ENCODE measurements around the gene AP3S1. TPM values are rescaled to one million over a fixed set of nuclear protein-coding genes. Genes with fewer than 3 reads are reported as not detected.

Gene AP3S1
- total and polyA plus RNA-seq, 2 of the 13 experiments (the other 11 are each of a cell fraction or from before 2014, with no cell fraction given) = 50.5 to 85.9 TPM

DNA sequence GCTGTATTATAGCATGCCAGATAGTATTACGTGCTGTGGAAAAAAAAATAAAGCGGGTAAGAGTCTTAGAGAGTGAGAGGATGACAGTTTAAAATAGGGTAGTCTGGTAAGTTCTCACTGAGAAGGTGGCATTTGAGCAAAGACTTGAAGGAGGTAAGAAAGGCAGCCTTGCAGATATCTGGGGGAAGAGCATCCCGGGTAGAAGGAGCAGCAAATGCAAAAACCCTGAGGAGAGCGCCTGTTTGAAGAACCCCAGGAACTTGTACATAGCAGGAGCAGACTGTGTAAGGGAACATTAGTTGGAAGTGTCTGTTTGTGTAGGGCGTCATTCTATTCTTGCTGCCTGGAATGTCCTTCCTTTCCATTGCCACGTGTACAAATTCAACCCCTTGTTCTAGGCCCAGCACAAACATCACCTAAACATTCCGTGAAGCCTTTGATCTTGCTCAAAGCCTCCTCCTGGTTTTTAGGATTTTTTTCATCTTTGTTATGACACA lies 2.6 kb downstream of the AP3S1 start (continued):
- TF ChIP-seq CAMTA2 (CRISPR knock-in tag; IDR thresholded peaks at IDR 0.05; ENCODE audit: borderline replicate concordance) = no peak
- 0 out of 4 replicates have a peak, but pooled peaks of 1 of the 2 experiments have one; percentile 36 for TF ChIP-seq KLF16 (CRISPR knock-in tag; IDR thresholded peaks at IDR 0.05)
- TF ChIP-seq, protein P1, sequence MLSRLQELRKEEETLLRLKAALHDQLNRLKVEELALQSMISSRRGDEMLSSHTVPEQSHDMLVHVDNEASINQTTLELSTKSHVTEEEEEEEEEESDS (CRISPR knock-in tag; IDR thresholded peaks at IDR 0.05; ENCODE audit: borderline replicate concordance) = no peak
- no peak for TF ChIP-seq HNF4G (IDR thresholded peaks at IDR 0.05; ENCODE audit: borderline replicate concordance, low read depth, low read length)
- no peak for TF ChIP-seq HNF4G (CRISPR knock-in tag; IDR thresholded peaks at IDR 0.05; ENCODE audit: borderline replicate concordance, low read depth)
- TF ChIP-seq PHF8 (CRISPR knock-in tag; IDR thresholded peaks at IDR 0.05) = no peak
- TF ChIP-seq, protein P2, sequence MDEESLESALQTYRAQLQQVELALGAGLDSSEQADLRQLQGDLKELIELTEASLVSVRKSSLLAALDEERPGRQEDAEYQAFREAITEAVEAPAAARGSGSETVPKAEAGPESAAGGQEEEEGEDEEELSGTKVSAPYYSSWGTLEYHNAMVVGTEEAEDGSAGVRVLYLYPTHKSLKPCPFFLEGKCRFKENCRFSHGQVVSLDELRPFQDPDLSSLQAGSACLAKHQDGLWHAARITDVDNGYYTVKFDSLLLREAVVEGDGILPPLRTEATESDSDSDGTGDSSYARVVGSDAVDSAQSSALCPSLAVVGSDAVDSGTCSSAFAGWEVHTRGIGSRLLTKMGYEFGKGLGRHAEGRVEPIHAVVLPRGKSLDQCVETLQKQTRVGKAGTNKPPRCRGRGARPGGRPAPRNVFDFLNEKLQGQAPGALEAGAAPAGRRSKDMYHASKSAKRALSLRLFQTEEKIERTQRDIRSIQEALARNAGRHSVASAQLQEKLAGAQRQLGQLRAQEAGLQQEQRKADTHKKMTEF (CRISPR knock-in tag; IDR thresholded peaks at IDR 0.05) = peak; percentile 54
- TF ChIP-seq, protein P3, sequence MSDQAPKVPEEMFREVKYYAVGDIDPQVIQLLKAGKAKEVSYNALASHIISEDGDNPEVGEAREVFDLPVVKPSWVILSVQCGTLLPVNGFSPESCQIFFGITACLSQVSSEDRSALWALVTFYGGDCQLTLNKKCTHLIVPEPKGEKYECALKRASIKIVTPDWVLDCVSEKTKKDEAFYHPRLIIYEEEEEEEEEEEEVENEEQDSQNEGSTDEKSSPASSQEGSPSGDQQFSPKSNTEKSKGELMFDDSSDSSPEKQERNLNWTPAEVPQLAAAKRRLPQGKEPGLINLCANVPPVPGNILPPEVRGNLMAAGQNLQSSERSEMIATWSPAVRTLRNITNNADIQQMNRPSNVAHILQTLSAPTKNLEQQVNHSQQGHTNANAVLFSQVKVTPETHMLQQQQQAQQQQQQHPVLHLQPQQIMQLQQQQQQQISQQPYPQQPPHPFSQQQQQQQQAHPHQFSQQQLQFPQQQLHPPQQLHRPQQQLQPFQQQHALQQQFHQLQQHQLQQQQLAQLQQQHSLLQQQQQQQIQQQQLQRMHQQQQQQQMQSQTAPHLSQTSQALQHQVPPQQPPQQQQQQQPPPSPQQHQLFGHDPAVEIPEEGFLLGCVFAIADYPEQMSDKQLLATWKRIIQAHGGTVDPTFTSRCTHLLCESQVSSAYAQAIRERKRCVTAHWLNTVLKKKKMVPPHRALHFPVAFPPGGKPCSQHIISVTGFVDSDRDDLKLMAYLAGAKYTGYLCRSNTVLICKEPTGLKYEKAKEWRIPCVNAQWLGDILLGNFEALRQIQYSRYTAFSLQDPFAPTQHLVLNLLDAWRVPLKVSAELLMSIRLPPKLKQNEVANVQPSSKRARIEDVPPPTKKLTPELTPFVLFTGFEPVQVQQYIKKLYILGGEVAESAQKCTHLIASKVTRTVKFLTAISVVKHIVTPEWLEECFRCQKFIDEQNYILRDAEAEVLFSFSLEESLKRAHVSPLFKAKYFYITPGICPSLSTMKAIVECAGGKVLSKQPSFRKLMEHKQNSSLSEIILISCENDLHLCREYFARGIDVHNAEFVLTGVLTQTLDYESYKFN (CRISPR knock-in tag; conservative IDR thresholded peaks at IDR 0.05) = peak; percentile 27; the same call in 1 of the 2 replicates
- peak; percentile 54; the same call in 1 of the 2 replicates for TF ChIP-seq LCORL (IDR thresholded peaks at IDR 0.05)
- 0 out of 2 replicates have a peak, but pooled peaks have one; percentile 38 for TF ChIP-seq LCORL (CRISPR knock-in tag; IDR thresholded peaks at IDR 0.05)
- peak; percentile 81 for TF ChIP-seq DMAP1 (CRISPR knock-in tag; IDR thresholded peaks at IDR 0.05)
- peak; percentile 71; the same call in 1 of the 2 replicates for TF ChIP-seq ZNF292 (CRISPR knock-in tag; IDR thresholded peaks at IDR 0.05; ENCODE audit: borderline replicate concordance, low read depth)
- TF ChIP-seq, protein P4, sequence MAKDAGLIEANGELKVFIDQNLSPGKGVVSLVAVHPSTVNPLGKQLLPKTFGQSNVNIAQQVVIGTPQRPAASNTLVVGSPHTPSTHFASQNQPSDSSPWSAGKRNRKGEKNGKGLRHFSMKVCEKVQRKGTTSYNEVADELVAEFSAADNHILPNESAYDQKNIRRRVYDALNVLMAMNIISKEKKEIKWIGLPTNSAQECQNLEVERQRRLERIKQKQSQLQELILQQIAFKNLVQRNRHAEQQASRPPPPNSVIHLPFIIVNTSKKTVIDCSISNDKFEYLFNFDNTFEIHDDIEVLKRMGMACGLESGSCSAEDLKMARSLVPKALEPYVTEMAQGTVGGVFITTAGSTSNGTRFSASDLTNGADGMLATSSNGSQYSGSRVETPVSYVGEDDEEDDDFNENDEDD (CRISPR knock-in tag; IDR thresholded peaks at IDR 0.05; ENCODE audit: borderline replicate concordance) = peak; percentile 29; the same call in 1 of the 2 replicates
- no peak for TF ChIP-seq IKZF1 (IDR thresholded peaks at IDR 0.05)
- no peak for TF ChIP-seq POGZ (CRISPR knock-in tag; IDR thresholded peaks at IDR 0.05)
- TF ChIP-seq, protein P5, sequence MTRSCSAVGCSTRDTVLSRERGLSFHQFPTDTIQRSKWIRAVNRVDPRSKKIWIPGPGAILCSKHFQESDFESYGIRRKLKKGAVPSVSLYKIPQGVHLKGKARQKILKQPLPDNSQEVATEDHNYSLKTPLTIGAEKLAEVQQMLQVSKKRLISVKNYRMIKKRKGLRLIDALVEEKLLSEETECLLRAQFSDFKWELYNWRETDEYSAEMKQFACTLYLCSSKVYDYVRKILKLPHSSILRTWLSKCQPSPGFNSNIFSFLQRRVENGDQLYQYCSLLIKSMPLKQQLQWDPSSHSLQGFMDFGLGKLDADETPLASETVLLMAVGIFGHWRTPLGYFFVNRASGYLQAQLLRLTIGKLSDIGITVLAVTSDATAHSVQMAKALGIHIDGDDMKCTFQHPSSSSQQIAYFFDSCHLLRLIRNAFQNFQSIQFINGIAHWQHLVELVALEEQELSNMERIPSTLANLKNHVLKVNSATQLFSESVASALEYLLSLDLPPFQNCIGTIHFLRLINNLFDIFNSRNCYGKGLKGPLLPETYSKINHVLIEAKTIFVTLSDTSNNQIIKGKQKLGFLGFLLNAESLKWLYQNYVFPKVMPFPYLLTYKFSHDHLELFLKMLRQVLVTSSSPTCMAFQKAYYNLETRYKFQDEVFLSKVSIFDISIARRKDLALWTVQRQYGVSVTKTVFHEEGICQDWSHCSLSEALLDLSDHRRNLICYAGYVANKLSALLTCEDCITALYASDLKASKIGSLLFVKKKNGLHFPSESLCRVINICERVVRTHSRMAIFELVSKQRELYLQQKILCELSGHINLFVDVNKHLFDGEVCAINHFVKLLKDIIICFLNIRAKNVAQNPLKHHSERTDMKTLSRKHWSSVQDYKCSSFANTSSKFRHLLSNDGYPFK (CRISPR knock-in tag; IDR thresholded peaks at IDR 0.05; ENCODE audit: borderline replicate concordance) = no peak

All from HepG2 (cell line).